HL-60/S4 (cell line): Measurements from ENCODE around the gene ZFYVE19.
"Not testable (repeated sequence)": the region's sequence is repeated elsewhere in the genome, so short reads cannot be mapped to it uniquely, and the experiment has no call there.

Experiments used
- in situ Hi-C: fragments of 300-500 bp; cut with MboI; formaldehyde crosslinking; loops from 2 replicates; pipeline ENCODE4 v1.14.3; 2022; ENCODE audit warnings: low sequenced_read_pairs

ZFYVE19 gene

DNA sequence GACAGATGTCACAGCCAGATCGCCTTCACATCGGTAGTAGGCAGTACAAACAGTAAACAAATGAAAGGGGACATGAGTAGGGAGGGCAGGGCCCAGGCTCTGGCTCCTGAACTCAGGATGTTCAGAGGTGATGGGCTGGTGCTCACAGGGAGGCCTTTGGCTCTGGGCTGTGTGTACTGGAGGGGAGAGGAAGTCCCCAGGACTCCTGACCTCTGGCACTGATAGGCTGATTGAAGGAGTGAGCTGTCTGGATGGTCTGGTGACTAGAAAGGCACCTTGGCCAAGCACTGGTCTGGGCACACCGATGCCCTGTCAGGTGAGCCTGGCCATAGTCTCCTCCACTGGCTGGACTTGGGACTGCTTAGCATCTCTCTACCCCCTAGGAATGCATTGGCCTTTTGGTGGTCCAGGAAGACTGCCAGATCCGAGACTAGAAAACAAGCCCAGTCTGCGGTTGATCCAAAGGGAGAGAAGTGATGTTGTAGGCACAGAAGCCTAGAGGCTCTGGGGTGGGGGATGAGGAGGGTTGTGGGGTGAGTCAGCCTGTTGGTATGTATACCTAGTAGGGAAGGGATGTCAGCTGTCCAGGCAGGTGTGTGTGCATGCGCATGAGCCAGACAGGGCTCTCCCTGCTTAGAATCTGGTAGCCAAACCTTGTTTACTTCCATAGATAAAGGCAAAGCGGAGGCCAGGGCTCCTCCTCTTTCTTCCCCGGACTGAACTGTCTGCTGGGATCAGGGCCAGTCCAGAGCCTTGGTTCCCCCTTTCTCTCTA, 38.8 kb downstream of the ZFYVE19 start:
- in situ Hi-C loops: no loop called here

DNA sequence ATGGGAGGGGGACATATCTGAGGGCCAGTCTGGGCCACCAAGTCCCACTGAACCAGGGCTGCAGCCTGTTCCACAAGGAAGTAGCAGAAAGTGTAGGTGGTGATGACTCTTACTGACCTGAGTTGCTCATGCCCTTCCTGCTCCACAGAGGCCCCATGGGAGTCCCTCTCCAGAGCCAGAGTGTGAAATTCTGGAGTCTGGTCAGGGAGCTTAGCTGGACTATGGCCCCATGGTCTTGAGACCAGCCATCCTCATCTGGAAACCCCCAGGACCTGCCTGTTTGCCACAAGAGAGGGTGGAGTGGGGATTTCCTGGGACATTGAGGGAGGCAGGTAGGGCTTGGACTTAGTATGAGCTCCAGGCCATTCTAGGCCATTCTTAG, 39.9 kb downstream of the ZFYVE19 start:
- in situ Hi-C loops: no loop called here

DNA sequence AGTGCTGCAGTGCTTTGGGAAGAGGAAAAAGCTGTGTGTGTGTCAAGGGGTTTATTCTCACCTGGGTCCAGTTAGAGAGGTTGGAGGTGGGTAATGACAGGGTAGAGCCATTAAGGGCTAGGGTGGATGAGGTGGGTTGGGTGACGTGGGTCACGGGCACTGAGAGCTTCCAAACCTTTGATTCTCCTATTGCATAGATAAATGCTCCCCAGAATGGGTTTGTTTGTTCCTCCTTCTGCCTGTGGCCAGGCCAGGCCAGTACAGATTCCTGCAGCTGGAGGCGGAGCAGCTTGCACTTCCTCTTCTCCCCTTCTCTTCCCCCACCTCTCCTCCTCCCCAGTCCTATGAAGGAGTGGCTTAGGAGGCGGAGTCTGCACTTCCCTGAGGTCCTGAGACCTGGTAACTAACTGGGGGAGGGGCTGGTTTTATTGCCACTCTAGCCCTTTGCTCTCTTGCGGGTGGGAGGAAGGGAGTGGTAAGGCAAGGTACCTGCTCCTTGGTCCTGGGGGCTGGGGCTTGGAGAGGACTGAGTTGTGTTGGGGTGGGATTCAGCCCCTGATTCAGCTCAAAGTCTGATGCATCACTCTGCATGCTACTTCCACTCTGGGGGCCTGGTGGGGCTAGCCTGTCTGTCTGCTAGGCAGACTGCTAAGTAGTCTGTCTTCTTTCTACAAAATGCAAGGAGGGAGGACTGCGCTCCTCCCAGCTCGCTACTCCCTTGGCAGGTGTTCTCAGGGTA, 40.5 kb downstream of the ZFYVE19 start:
- in situ Hi-C loops: no loop called here

DNA sequence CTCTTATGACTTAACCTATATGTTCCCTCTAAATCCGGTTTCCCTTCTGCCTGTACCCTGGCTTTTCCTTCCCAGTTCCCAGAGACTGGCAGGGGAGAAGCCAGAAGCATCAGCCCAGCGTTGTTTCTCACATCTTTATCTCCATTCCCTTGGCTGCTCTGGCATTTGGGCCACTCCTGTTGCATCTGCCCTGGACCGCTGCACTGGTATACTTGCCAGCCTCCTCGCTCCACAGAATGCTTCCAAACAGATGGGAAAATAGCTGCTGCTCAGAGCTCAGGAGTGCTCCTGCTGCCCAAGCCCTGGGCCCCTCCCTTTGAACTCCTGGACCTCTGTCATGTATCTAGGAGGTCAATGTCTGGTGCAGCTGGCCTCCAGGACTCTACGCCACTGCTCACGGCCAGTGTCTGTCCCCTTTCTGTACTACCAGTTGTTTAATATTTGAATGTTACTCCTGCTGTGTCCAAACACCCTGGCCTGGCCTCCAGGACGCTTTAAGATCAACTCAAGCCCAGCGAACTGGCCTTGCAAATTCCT, 43.8 kb downstream of the ZFYVE19 start:
- in situ Hi-C loops: no loop called here

DNA sequence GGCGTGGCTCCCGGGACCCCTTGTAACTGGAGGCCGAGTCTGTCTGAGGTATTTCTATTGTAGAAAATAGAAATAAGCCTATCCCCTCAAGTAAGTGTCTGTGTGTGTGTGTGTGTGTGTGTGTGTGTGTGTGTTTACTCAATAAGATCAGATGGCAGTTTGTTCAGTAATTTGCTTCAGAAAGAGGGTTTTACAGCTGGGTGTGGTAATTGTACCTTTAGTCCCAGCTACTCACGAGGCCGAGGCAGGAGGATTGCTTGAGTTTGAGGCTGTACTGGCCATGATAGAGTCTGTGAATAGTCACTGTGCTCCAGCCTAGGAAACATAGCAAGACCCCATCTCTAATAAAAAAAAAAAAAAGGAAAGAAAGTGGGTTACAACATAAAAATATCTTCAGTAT, 45.6 kb downstream of the ZFYVE19 start:
- in situ Hi-C loops: no loop called here

DNA sequence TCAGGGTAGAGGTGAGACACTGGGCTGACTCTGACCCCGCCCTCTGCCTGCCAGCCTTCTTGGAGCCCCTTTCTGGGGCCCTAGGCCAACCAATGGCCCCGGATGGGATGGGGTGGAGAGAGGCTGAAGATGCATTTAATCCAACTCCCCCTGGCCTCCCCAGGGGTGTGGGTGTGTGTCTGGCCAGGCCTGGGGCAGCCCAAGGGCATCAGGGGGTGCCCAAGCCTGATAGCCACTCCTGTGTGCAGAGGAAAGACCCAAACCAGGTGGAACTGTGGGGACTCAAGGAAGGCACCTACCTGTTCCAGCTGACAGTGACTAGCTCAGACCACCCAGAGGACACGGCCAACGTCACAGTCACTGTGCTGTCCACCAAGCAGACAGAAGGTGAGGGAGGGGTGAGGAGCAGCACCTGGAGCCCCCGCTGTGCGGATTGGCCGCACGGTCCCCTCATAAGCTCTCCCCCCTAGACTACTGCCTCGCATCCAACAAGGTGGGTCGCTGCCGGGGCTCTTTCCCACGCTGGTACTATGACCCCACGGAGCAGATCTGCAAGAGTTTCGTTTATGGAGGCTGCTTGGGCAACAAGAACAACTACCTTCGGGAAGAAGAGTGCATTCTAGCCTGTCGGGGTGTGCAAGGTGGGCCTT, 46.5 kb downstream of the ZFYVE19 start:
- in situ Hi-C loops: no loop called here

DNA sequence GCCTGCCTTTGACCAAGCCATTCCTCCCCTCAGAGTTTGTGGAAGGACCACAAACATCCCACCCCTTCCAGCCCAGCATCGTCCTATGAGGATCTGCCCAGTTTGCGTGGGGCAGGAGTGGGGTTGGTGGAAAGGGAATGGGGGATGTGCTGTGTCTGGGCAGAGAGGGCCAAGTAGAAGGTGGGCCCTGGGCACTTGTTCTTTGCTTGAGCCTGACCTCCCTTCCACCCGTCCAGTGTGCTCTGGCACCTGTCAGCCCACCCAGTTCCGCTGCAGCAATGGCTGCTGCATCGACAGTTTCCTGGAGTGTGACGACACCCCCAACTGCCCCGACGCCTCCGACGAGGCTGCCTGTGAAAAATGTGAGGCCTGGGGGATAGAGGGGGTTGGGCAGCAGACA, 47.3 kb downstream of the ZFYVE19 start:
- in situ Hi-C loops: no loop called here

DNA sequence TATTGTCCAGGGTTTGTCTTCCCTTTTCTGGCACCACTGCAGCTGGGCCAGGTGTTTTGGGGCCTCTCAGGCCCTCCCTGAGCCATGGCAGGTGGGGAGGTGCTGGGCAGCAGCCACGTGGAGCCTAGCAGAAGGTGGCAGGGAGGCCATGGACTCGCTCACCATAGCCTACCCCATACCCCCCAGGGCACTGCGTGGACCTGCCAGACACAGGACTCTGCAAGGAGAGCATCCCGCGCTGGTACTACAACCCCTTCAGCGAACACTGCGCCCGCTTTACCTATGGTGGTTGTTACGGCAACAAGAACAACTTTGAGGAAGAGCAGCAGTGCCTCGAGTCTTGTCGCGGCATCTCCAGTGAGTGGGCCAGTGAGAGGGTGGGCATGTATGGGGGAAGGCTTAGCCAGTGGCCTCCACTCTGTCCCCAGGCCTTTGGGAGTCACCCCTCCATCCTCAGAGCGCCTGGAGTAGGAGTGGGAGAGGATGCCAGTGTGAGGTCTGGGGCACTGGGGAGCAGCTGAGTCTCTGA, 48.9 kb downstream of the ZFYVE19 start:
- in situ Hi-C loops: no loop called here

DNA sequence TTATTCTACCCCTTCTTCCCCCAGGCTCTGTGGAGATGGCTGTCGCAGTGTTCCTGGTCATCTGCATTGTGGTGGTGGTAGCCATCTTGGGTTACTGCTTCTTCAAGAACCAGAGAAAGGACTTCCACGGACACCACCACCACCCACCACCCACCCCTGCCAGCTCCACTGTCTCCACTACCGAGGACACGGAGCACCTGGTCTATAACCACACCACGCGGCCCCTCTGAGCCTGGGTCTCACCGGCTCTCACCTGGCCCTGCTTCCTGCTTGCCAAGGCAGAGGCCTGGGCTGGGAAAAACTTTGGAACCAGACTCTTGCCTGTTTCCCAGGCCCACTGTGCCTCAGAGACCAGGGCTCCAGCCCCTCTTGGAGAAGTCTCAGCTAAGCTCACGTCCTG, 49.9 kb downstream of the ZFYVE19 start:
- in situ Hi-C loops: no loop called here

DNA sequence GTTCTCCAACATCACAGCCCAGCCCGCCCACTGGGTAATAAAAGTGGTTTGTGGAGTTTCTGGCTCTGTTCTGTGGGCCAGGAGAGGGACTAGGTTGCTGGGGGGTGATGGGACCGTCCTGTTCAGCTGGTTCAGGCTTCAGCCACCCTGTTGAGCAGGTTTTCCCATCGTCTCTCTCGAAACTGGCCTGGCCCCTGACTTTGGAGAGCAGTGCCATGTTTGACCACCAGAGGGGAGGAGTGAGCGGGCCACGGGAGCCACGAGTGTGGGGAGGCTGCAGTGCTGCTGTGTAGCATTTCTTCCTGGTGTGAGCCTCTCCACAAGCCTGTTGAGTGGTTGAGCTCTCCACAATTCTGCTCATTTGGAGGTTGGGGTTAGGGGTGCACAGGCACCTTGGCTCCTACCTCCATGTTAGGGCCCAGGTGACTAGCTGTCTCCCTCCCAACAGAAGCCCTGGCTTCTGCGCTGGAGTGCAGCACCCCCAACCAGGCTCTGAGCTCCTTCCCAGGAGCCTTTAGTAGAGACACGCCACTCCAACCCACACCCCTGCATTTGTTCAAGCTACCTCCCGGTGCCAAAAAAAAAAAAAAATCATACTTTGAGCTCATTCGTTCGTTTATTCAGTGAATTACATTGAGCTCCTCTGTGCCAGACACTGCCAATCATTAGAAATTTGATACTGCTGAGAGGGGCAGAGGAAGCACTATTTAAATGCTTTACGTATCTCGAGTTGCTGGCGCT, 50.9 kb downstream of the ZFYVE19 start:
- in situ Hi-C loops: no loop called here

DNA sequence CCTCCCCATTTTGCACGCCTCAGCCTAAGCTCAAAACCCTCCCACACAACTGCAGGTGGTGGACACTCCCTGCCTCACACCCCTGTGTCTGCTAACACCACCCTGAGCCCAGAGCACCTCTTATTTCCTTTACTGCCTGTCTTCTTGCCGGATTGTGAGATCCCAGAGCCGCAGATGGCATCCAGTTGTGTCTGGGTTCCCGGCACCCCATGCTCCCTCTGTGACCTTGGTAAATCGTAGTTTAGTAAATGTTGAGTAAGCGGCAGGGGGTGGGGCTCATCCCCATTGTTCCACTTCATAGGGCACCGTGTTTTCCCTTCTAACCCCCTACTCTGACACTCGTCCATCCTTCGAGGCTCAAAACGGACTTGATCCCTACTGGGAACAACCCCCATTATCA, 51.8 kb downstream of the ZFYVE19 start:
- in situ Hi-C loops: no loop called here

DNA sequence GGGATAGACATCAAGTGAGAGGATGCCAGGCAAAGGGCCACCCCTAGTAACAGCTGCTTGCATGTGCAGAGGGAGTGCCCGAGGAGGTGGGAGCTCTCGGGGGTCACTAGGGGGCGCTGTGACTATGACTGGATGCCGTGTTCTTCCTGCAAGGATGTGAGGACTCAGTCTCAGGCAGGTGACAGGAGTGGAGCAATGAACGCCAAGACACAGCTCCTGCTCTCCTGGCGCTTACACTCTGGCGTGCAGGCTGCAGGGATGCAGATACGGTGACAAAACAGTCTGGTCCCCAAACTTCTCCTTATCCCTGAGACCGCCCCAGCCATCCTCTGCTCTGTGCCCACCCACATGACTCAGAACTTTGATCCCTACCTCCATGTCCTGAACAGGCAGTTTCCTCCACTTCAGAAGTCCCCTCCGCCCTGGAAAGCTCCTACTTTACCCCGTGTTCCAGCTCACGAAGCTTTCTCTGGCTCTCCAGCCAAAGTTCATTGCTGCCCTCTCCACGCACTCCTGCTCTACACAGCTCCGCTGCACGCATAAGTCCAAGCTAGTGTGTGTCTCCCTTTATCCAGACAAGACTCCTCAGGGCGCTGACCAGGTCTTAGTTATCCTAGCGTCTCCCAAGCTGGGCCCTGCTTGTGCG, 52.4 kb downstream of the ZFYVE19 start:
- in situ Hi-C loops: no loop called here

DNA sequence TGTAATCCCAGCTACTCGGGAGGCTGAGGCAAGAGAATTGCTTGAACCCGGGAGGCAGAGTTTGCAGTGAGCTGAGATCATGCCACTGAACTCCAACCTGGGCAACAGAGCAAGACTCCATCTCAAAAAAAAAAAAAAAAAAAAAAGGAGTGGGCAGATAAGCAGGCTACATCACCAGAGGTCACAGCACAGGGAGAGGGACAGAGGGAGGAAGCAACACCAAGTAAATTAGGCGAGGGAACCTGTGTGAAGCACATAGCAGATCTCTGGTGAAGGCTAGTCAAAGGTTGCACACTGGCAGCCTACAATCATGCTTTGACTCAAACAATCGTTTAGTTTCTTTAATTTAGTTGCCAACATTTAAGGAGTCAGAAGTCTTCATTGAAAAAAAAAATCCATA, 54.3 kb downstream of the ZFYVE19 start:
- in situ Hi-C loops: not testable (repeated sequence)

DNA sequence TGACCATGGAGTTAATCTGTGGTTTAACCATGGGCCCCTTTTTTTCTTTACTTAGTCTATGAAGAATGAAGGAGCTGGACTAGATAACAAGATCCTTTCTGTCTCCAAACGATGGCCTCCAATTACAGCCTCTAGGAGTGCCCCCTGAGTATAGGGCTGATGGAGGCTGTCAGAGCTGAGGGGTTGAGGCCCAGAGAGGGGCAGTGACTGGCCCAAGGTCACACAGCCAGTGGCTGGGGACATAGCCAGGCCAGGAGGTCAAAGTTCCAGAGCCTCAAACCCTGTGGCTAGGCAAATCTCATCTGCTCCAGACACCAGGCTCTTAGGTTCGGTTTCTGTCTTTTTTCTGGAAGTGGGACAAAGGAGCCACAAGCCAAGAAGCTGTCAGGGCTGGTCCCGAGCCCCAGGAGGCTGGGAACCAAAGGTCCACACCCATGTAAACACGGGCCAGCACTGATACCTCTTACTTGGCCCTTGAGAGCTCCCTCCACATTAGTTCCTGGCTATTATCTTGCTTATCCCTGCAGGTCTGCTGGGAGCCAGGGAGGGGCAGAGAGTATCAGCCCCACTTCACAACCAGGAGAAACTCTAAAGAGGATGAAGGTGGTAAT, 56.9 kb downstream of the ZFYVE19 start:
- in situ Hi-C loops: no loop called here
